Retinal pigment epithelial cell (primary cell): ENCODE measurements around the gene OR4K5.
A peak's percentile ranks its signal among the peaks of the same experiment; 100 is the strongest.

Experiments used
- DNase-seq: peaks from one replicate; pipeline ENCODE4 v3.0.0-alpha.2; 2010; ENCODE audit warnings: low read depth
- H3K4me3 ChIP-seq: 2 replicates; pipeline ENCODE4 v1.5.1; 2011; ENCODE audit warnings: mild to moderate bottlenecking, low read length, control low read depth, moderate library complexity
- TF ChIP-seq, protein P1 (sequence below): conservative IDR thresholded peaks from 2 replicates; pipeline ENCODE4 v1.5.1; 2011; ENCODE audit warnings: low read depth, low read length, control low read depth, inconsistent platforms

OR4K5 gene, protein sequence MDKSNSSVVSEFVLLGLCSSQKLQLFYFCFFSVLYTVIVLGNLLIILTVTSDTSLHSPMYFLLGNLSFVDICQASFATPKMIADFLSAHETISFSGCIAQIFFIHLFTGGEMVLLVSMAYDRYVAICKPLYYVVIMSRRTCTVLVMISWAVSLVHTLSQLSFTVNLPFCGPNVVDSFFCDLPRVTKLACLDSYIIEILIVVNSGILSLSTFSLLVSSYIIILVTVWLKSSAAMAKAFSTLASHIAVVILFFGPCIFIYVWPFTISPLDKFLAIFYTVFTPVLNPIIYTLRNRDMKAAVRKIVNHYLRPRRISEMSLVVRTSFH

DNA sequence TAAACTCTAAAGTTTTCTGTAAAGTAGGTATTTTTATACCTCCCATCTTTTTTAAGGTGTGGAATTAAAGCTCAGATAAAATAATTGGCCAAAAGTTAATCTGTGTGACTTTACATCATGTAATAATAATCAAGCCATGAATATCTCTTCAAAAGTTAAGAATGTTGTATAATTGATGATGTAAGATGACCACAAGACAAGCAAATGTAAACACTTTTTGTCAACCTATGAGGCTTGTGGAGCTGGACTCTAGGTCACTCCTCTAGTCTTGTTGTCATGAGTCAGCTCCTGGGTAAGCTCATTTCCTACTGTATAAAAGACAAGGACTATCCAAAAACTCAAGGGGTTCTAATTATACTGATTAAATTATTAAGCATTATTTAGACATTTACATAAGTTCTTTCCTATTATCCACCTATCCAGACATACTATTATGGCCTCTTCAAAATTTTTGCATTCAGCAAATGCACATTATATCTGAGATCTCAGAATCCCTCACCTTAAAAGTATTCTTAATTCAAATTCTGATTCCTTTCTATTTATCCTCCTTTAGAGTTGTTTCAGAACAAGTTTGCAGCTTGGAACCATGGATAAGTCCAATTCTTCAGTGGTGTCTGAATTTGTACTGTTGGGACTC, at the start of gene OR4K5:
OR4K5 (plus strand) TSS at position 587 of the 637 bp plus-strand sequence; CDS start at position 587, 0 bp downstream.
- no peak within 1 kb of the TSS for H3K4me3 ChIP-seq
- TF ChIP-seq, protein P1, sequence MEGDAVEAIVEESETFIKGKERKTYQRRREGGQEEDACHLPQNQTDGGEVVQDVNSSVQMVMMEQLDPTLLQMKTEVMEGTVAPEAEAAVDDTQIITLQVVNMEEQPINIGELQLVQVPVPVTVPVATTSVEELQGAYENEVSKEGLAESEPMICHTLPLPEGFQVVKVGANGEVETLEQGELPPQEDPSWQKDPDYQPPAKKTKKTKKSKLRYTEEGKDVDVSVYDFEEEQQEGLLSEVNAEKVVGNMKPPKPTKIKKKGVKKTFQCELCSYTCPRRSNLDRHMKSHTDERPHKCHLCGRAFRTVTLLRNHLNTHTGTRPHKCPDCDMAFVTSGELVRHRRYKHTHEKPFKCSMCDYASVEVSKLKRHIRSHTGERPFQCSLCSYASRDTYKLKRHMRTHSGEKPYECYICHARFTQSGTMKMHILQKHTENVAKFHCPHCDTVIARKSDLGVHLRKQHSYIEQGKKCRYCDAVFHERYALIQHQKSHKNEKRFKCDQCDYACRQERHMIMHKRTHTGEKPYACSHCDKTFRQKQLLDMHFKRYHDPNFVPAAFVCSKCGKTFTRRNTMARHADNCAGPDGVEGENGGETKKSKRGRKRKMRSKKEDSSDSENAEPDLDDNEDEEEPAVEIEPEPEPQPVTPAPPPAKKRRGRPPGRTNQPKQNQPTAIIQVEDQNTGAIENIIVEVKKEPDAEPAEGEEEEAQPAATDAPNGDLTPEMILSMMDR = no peak
- DNase-seq = no peak

GRCh38 chr14:19873178-19873577, 47.2 kb upstream of the OR4K5 start:
- no peak overlapping the region for H3K4me3 ChIP-seq
- TF ChIP-seq, protein P1 = no peak
- no peak for DNase-seq

GRCh38 chr14:19874842-19875241, 45.6 kb upstream of the OR4K5 start, which contains the start of gene OR4K2:
Gene OR4K2, plus strand, starts transcription at chr14:19875142. Its CDS starts 1,126 bp downstream, at chr14:19876268.
- no peak for DNase-seq
- TF ChIP-seq, protein P1 = no peak
- no peak within 1 kb of the TSS for H3K4me3 ChIP-seq

DNA sequence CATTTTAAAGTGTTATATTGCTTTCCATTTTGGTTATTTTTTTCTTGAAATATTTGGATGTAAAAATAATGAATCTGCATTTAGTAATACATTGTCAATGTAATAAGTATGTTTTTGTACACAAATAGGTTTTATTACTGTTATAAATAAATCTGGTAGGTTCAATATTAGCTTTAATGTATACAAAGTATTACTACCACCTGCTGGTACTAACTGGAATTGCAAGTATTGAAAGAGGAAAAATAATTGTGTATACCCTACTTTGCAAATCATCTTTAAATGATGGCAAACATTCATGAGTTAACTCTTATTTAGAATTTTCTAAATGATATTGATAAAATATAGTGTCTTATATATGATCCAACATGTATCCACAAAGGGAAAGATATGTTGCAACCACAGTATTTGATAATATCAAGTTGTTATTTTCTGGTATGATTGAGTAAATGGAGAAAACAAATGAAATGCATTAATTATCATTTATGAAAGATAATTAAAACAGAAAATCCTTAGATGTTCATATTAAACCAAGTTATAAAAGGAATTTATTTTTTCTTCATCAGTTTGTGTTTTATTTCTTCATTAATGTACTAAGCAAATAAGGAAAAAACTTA, 42.3 kb upstream of the OR4K5 start:
- DNase-seq = no peak
- TF ChIP-seq, protein P1 = peak; percentile 42
- no peak overlapping the region for H3K4me3 ChIP-seq

DNA sequence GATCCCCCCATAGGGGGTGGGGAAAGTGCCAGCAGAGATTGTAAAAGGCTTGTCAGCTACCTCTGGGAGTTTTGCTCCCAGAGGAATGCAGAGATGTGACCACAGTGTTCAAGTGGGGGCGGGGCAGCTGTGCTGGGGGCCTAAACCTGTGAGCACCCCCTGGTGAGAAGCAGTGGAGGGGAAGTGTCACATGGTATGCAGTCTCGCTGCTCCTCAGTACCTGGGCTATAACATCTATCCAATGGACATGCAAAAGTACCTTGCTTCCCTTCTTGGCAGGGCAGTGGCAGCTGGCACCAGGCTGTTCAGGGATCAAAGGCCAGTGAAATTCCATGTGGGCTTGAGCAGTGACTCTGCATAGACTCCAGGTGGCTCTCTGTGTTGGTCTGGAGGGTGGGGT, 25.1 kb upstream of the OR4K5 start:
- TF ChIP-seq, protein P1 = no peak
- DNase-seq = no peak

DNA sequence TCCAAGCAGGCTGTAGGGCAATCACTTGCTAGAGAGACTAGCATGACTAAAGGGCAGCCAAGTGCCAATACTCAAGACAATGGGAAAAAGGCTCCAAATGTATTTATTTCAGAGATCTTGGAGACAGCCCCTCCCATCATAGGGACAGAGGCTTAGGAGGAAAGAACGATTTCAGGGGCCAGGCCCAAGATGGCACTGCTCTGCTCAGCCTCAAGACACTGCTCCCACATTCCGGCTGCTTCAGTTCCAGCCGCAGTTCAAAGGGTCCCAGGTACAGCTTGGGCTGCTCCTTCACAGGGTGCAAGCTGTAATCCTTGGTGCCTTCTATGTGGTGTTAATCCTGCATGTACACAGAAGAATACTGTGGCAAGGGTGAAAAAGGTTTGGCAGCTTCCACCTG, 19.4 kb upstream of the OR4K5 start:
- TF ChIP-seq, protein P1 = no peak
- H3K4me3 ChIP-seq = no peak overlapping the region
- DNase-seq = no peak

More for the DNA sequence above, 25.1 kb upstream of the OR4K5 start:
- H3K4me3 ChIP-seq = no peak overlapping the region
